Spleen (tissue), 7 donors: Measurements from ENCODE around the gene APOBEC3B.

Experiments
- CTCF ChIP-seq, 11 experiments: fragments of 200-600 bp in 7 of 11; fragments of 450-650 bp in 4 of 11; sonication (generic) in 4 of 11; IDR thresholded peaks in 8 of 11; conservative IDR thresholded peaks in 3 of 11; 1 replicate in 7 of 11; 2 replicates in 4 of 11; pipeline versions ENCODE4 v1.4.0 to v1.8.0; 2016 to 2021; ENCODE audit warnings: antibody characterized with exemption in 11 of 11, inconsistent platforms in 4 of 11, mild to moderate bottlenecking in 1 of 11
- POLR2A ChIP-seq, 3 donors: fragments of 450-650 bp; IDR thresholded peaks; one replicate each; pipeline ENCODE4 v1.5.1; 2017; ENCODE audit warnings: antibody characterized with exemption in 3 of 3, mild to moderate bottlenecking in 1 of 3
- POLR2AphosphoS5 ChIP-seq, 3 donors: sonication (generic); formaldehyde crosslinking; IDR thresholded peaks; one replicate each; pipeline ENCODE4 v1.5.1; 2017; ENCODE audit warnings: antibody characterized with exemption in 3 of 3
- donor health status: DM: no; HTN: no; CAD: no; lungs with moderate emphysema.
- donor health status: DM: no; HTN: no; CAD: no.
- donor health status: DM: no; HTN: no; CAD: no.

- TF ChIP-seq CTCF (IDR thresholded peaks at IDR 0.05 in 8 of 11, conservative IDR thresholded peaks at IDR 0.05 in 3 of 11) (no peak), POLR2A (IDR thresholded peaks at IDR 0.05) (no peak), POLR2AphosphoS5 (IDR thresholded peaks at IDR 0.05) (peak in 1 of 3 donors; percentile 30)
Observed at GRCh38 chr22:38951734-38952133, 30.4 kb upstream of the APOBEC3B start.
